ENCODE measurements around the gene INTS6.

The INTS6 gene

GRCh38 chr13:51499841-51500240 is 47.0 kb upstream of the INTS6 start:
- TF ChIP-seq OSR1 (CRISPR knock-in tag; IDR thresholded peaks at IDR 0.05) (no peak), TOX (CRISPR knock-in tag; IDR thresholded peaks at IDR 0.05; ENCODE audit: borderline replicate concordance) (no peak), PPARA (CRISPR knock-in tag; IDR thresholded peaks at IDR 0.05; ENCODE audit: borderline replicate concordance) (no peak), CSDC2 (CRISPR knock-in tag; IDR thresholded peaks at IDR 0.05) (no peak), TSHZ2 (CRISPR knock-in tag; IDR thresholded peaks at IDR 0.05) (no peak), POU6F1 (CRISPR knock-in tag; IDR thresholded peaks at IDR 0.05; ENCODE audit: borderline replicate concordance, low read depth) (no peak), ZNF565 (CRISPR knock-in tag; conservative IDR thresholded peaks at IDR 0.05; ENCODE audit: low read depth) (no peak)
- ATAC-seq = no peak

- TF ChIP-seq ZNF8 (CRISPR knock-in tag; IDR thresholded peaks at IDR 0.05) (no peak), SNAI2 (CRISPR knock-in tag; IDR thresholded peaks at IDR 0.05) (no peak), POU6F1 (CRISPR knock-in tag; IDR thresholded peaks at IDR 0.05; ENCODE audit: borderline replicate concordance, low read depth) (no peak), BACH2 (CRISPR knock-in tag; IDR thresholded peaks at IDR 0.05; ENCODE audit: borderline replicate concordance) (no peak), ESRRG (CRISPR knock-in tag; IDR thresholded peaks at IDR 0.05) (no peak), PPARA (CRISPR knock-in tag; IDR thresholded peaks at IDR 0.05; ENCODE audit: borderline replicate concordance) (no peak), ZNF70 (CRISPR knock-in tag; IDR thresholded peaks at IDR 0.05) (no peak), OSR1 (CRISPR knock-in tag; IDR thresholded peaks at IDR 0.05) (no peak), GLIS3 (CRISPR knock-in tag; IDR thresholded peaks at IDR 0.05) (no peak), TCF4 (CRISPR knock-in tag; IDR thresholded peaks at IDR 0.05; ENCODE audit: borderline replicate concordance) (no peak), ARNTL (CRISPR knock-in tag; IDR thresholded peaks at IDR 0.05; ENCODE audit: borderline replicate concordance, low read depth) (no peak), CREB5 (CRISPR knock-in tag; IDR thresholded peaks at IDR 0.05; ENCODE audit: low read depth) (no peak), CSRNP3 (CRISPR knock-in tag; IDR thresholded peaks at IDR 0.05) (no peak), CSDC2 (CRISPR knock-in tag; IDR thresholded peaks at IDR 0.05) (no peak), ZC3H10 (CRISPR knock-in tag; IDR thresholded peaks at IDR 0.05) (no peak), RARB (CRISPR knock-in tag; IDR thresholded peaks at IDR 0.05) (no peak), TSHZ2 (CRISPR knock-in tag; IDR thresholded peaks at IDR 0.05) (no peak), ZFP30 (CRISPR knock-in tag; IDR thresholded peaks at IDR 0.05) (no peak), ZNF565 (CRISPR knock-in tag; conservative IDR thresholded peaks at IDR 0.05; ENCODE audit: low read depth) (no peak)
Observed at GRCh38 chr13:51495316-51495715, 42.5 kb upstream of the INTS6 start.

More at GRCh38 chr13:51495316-51495715, 42.5 kb upstream of the INTS6 start:
- no peak for ATAC-seq
